GM18907 (cell line): ENCODE results near the gene KCNMB4.
"Not testable (repeated sequence)": the region's sequence is repeated elsewhere in the genome, so short reads cannot be mapped to it uniquely, and the experiment has no call there.

Source experiments
- ATAC-seq: cut with Tn5 transposase; IDR thresholded peaks from one replicate; pipeline ENCODE4 v1.9.1; 2021; ENCODE audit warnings: mild to moderate bottlenecking, moderate library complexity; ENCODE audit not compliant: unreplicated experiment

KCNMB4 gene

DNA sequence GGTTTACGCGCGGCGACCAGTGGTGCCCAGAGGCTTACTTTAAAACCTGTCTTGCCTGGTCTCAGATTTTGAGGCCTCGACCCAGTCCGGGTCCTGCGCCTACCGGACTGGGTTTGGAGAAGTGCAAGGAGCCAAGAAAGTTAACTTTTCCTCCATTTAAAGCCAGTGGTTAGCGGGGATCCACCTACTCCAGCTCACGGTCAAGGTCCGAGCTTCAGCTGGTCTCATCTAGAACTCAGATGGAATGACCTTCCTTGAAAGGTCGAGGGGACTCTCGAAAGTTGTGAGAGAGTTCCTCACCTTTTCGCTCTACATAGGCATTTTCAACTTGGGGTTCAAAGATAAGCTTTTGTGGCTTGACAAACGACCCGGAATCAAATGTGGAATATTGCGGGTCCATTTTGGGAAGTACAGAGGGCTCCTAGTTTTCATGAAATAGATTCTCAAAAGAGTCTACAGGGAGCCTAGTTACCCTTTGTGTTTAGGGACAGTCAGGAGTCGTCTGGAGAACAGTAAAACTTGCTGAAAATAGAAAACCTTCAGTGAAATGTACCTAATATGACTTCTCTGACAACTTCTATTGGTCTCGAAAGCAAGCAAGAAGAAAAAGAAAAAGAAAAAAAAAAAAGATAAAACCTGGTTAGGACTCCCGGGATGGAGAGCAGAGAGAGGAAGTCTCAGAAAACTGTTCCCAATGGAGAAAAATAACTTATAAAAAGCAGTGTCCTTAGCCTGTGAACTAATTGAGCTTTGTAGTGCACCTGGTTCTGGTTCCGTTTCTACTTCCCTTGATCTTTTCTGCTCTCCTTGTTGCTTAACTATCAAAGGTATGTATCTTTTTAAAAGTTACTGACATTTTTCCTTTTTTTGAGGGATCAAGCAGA lies 1.4 kb downstream of the KCNMB4 start:
- ATAC-seq = no peak

DNA sequence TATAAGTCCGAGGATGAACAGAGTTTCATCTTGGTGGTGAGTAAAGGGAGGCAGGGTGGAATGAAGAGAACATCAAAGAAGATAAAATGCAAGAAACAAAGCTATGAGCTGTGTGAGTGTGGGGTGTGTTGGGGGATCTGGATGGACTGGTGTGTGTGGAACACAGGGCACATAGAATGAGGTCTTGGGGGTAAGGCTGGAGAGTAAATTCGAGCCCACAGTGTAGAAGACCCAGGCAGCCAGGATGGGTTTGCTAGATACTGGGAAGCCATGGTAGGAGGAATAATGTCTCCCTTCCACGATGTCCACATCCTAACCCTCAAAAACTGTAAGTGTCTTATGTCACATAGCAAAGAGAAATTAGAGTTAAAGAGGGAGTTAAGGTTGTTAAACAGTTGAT lies 6.8 kb downstream of the KCNMB4 start:
- no peak for ATAC-seq

DNA sequence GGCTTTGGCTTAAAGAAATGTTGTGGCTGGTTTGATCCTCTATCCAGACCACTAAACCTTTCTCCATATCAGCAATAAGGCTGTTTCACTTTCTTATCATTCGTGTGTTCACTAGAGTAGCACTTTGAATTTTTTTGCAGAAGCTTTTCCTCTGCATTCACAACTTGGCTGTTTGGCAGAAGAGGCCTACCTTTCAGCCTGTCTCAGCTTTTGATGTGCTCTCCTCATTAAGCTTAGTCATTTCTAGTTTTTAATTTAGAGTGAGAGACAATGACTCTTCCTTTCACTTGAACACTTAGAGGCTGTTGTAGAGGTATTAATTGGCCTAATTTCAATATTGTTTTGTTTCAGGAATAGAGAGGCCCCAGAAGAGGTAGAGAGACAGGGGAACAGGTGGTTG lies 13.8 kb downstream of the KCNMB4 start:
- no peak for ATAC-seq

DNA sequence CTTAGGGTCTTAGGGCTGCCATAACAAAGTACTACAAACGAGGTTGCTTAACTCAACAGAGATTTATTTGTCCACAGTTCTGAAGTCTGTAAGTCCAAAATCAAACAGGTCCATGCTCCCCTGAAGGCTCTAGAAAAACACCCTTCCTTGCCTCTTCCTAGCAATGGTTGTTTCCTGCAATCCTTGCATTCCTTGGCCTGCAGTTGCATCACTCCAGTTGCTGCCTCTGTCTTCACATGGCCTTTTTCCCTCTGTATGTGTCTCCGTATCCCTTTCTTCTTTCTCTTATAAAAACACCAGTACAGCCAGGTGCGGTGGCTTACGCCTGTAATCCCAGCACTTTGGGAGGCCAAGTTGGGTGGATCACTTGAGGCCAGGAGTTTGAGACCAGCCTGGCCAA lies 17.4 kb downstream of the KCNMB4 start:
- no peak for ATAC-seq

DNA sequence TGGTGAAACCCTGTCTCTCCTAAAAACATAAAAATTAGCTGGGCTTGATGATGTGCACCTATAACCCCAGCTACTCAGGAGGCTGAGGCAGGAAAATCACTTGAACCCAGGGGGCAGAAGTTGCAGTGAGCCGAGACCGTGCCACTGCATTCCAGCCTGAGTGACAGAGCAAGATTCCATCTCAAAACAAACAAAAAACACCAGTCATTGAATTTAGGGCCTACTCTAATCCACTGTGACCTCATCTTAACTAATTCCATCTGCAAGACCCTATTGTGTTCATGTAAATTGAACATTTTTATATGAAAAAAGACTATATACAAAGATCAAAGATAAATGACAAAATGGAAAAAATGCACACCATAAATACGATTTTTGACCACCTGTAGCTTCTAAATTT lies 17.8 kb downstream of the KCNMB4 start:
- ATAC-seq = no peak

DNA sequence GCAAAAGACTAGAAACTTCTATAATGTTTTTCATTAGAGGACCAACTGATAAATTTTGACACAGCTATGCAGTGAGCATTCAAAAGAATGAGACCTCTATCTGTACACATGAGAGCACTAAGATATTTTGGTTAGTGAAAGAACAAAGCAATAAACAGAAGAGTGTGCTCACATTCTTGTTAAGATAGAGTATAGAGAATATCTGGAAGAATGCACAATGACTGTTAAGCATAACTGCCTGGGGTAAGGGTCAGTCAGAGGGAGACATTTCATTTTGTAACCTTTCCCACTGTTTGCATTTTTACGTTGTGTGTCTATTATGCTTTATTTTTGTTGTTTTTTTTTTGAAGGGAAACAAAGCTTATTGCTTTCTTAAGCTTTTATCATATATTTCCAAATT lies 20.7 kb downstream of the KCNMB4 start:
- ATAC-seq = no peak

DNA sequence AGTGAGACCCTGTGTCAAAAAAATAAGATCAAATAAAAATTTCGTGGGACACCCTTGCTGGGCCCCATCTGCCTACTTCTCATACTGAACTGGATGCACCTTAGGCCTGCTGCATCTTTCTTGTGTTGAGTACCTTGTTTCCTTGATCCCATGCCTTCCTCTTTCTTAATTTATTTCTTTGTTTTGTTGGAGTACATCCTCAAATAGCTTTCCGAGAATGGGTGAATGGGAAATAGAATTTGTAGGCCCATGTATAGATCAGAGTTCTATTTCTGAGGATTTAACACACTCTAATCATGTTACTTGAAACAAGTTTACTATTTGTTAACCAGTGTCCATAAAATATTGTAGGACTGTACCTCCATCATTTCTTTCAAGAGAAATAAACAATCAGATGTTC lies 23.6 kb downstream of the KCNMB4 start:
- ATAC-seq = no peak

DNA sequence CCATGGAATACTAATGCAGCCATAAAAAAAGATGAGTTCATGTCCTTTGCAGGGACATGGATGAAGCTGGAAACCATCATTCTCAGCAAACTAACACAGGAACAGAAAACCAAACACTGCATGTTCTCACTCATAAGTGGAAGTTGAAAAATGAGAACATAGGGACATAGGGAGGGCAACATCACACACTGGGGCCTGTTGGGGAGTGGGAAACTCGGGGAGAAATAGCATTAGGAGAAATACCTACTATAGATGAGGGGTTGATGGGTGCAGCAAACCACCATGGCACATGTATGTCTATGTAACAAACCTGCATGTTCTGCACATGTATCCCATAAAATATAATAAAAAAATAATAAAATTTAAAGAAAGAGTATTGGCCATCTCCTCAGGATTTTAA lies 26.5 kb downstream of the KCNMB4 start:
- not testable (repeated sequence) for ATAC-seq

DNA sequence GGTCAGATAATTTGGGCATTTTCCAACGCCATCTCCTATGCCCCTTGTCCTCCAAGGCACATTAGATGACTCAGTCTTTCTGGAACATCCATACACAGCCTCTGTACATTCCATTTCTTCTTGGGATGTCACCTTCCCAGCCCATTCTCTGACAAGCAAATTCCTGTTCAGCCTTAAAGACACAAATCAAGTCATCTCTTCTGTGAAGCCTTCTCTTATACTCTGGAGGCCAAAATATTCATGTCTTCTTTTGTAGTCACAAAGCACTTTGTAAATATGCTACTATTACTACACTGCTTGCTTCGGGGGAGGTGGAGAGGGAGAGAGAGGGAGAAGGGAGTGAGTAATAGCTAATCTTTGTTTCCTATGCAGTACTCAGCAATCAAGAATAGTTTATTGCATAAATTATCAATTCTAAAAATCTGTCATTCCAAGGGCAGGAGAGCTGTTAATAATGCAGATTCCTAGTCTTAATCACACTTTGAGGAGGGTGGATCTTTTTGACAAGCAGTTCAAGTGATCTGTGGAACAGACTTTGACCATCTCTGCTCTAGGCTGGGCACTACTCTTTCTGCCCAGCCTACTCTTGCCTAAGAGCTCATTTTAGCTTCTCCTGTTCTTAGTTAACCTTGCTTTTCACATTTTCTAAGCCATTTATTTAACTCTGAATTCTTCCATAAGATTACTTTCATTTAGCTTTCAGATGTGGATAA lies 27.9 kb downstream of the KCNMB4 start:
- ATAC-seq = no peak

DNA sequence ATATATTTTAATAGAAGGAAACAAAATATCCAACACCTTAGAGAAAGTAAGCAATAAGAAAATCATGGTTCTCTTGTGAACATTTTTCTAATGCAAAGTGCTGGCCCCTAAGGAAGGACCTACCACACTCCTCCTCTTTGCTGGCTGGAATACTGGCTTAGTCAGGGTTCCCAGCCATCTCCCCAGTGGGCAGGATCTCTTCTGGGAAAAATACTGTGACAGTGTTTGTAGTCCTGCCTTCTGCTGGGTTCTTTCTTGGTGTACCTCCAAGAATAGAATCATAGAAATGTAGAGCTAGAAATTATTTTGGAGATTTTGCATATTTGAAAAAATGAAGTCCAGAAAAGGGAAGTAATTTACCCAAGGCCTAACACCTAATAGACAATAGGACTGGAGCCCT lies 31.9 kb downstream of the KCNMB4 start:
- ATAC-seq = no peak

DNA sequence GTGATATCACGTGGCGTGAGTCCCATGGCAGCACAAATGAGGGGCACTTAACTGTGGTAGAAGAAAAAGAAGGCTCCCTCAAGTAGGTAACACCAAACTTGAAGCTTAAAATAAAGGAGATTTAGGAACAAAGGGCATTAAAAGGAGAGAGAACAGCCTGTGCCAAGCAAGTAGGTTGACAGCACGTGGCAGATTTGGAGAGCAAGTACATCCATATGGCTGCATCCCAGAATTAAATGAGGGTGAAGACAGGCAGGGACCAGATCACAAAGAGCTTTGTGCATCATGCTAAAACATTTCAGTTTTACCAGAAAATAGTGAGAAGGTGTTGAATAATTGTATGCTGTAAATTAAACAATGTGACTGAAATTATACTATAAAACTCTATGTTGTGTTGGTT lies 32.8 kb downstream of the KCNMB4 start:
- ATAC-seq = no peak

DNA sequence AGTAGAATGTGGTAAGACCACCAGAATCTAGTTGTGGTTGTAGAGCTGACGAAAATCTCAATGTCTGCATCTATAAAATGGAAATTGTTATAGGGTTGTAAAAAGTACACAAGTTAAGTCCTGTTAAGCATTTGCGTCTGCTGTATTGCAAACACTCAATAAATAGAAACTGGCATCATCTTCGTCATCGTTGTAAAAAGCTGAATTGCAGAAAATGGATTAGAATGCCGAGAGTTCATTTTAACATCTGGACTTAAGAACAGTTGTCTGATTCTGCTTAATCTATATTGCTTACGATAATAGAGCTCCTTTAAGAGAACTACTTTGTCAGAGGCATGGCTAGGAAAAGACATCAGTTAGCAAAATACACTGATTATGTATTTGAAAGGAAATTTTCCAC lies 33.2 kb downstream of the KCNMB4 start:
- ATAC-seq = no peak

DNA sequence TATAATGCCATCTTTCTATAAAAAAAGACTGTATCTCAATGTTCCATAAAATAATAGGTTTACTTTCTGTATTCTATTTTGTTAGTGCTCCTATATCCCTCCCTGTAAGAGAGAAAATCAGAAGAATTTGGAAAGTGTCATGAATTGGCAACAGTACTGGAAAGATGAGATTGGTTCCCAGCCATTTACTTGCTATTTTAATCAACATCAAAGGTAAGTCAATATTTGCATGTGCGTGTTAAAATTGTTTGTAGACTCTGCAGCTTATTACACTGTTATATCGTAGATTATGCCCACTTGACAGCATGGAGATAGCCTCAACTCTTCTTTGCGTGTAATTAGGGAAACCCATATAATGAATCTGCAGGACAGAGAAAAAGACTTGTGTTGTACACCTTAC lies 34.0 kb downstream of the KCNMB4 start:
- no peak for ATAC-seq

DNA sequence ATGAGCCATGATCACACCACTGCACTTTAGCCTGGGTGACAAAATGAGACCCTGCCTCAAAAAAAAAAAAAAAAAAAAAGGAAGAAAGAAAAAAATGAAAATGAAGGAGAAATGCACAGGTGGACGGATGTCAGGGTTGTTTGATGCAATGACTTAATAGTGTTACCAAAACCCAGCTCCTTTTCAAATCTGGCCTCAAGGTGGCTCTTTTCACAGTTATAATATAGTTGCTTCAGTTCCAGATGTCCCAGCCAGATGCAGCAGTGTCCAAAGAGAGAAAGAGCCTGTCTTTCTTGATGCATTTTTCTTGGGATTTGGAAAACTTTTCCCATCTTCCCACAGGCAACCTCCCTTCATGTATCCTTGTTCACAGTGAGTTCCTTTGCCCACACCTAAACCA lies 36.5 kb downstream of the KCNMB4 start:
- no peak for ATAC-seq

DNA sequence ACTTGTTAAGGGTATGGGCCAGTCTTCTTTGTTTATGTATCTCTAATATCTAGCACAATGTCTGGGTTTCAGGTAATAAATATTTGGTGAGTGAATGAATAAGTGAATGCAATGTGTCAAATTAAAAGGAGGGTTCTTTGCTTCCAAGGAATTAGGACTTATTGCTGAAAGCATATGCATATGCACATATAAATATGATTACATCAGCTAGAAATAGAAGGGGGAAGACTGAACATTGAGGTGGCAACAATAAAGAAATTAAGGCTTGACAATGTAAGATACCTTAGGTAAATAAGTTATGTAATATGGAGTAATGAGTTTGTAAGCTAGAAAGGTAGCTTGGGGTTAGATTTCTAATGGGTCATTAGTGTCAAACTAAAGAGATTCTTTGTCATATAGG lies 37.7 kb downstream of the KCNMB4 start:
- ATAC-seq = no peak

DNA sequence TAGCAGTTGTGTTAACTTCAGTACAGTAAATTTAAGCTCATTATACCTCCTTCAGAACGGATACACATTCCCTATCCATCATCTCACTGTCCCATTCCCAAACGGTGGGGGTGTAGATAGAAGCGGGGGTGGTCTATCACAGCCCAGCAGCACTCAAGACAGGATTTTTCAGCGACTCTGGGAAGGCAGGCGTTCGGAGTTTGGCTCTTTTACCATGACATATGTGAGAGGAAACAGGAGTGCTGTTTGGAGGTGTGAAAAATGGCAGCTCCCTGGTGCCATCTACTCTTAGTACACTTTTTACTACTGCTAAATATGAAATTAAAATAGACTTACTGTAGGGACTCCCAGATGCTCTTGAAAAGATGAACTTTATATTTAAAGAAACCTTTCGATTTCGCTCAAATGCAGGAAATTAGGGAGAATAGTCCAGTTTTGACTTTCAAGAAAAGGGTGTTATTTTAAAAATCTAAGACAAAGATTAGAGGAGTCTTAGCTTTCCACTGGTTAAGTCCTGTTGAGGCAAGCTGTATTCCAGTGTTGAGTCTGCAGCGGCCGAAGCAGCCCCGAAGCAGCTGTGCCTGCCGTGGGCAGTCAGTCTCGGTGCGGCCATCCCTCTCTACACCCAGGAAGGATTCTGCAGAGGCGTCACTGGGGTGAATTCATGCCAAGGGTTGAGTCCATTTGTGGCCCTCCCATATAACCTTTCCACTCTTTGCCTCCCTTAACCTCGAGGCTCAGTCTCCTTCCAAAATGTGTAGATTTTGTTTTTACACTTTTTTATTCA lies 42.1 kb downstream of the KCNMB4 start:
- no peak for ATAC-seq

DNA sequence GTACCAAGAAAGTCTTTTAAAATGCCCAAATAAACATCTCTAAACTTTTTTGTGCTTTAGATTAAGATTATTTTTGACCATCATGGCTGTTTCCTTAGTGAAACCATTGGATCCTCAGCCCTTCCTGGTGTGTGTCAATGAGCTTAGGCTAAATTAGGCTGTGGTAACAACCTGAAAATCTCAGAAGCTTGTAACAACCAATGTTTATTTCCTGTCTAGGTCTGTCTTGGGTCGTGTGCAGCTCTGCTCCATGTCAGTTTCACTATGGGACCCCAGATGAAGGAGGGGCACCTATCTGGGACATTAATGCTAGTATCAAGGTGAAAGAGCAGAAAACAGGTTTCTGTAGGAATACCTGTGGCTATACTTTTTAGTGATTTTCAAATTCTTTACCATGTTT lies 49.9 kb downstream of the KCNMB4 start:
- ATAC-seq = peak; percentile 65

DNA sequence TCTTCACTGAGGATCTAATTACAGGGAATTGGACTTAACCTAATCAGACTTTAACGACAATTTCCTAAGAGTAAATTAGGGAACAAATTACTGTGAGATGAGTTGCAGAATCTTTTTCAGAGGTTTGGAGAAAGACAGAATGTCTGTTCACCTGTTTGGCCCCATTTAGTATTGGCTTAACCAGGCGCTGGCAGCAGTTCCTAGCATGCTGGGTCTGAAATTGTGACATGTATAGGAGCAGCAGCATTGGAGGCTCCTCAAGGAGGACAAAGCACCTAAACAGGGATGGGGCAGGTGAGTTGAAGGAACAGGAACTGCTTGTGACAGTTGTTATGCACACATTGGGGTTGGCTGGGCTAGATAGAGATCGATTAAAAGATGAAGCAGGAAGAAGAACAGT lies 51.0 kb downstream of the KCNMB4 start:
- no peak for ATAC-seq

DNA sequence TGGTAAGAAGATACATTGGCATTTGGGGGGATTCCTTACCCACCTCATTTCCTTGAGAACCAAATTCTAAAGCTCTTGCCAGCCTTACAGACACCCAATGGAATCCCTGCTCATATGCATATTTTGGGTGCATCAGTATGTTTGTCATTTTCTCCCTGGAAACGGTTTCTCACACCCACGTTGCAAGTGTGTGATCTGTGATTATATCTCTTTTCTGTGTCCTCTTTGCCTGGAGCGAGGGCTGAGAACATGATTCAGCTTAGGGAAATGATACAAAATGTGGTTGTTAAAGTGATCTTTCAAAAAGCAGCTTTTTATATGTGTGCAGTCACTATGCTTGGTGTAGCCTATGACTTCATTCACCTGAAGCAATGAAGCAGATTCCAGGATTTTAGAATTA lies 52.0 kb downstream of the KCNMB4 start:
- ATAC-seq = no peak

DNA sequence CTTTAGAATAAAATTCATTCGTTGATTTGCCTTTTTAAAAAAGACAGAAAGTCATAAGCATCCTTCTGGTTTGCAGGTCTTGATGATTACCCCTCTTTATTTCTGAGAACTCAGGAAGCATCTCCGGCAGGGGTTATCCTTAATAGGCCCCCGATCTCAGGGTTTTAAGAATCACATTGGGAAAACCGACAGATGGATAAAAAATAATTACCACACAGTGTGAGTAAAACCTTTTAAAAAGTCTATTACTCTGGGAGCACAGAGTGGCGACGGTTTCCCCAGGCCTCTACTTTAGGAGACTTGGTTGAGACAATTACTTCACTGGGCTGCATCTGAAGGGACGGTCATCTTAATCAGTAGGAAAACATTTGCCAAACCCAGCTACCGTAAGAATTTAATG lies 56.5 kb downstream of the KCNMB4 start:
- no peak for ATAC-seq

DNA sequence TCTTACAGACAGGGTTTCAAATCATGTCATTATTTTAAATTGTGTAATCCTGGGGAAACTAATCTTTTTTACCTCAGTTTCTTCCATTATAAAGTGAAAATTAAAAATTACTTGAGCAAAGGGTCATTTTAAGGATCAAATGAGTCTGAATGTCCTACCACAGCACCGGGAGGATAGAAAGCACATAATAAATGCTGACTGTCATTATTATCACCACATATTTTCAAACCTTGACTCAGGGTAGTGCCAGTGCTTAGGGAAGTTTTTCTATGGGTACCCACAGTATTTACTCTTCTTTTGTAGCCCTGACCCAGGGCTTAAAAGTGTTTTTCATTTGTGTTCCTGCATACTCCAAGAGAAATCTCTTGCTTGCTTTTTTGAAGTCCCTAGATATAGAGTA lies 60.5 kb downstream of the KCNMB4 start:
- ATAC-seq = no peak

DNA sequence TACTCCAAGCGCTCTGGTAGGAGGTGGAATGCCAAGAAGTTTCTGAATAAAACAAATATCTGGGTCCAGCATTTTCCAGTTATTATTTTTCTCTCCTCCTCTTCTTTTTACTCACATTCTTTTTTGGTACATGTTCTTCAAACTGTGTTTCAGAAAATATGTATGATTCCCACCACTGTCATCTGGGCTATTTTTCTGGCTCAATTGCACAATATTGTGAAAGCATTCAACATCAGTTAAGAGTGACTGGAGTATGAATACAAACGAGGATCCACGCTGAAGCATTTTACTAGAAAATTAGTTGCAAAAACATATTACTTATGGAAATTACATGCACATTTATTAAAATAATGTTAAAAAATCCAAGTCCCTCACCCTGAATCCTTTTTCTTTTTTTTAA lies 61.5 kb downstream of the KCNMB4 start:
- ATAC-seq = no peak
